PC-3 (cell line): ENCODE measurements around the gene SLC6A3. TPM values are rescaled to one million over a fixed set of nuclear protein-coding genes. Genes with fewer than 3 reads are reported as not detected.

Source experiments
- ATAC-seq: fragments of 200-7000 bp; cut with Tn5 transposase; 2 replicates; pipeline ENCODE4 v1.9.1; 2020; ENCODE audit warnings: mild to moderate bottlenecking, moderate library complexity
- BruUV-seq: library from RNA; stranded (reverse); fragments of 400-500 nt; replicated peaks from 2 replicates; lab custom pipeline; 2021; lab: Mats Ljungman, UMichigan
- CTCF ChIA-PET: fragments of 300-600 bp; sonication (Branson Sonifier 250); formaldehyde crosslinking; loops from one replicate; lab custom pipeline; 2022; ENCODE audit warnings: antibody characterized with exemption; lab: Charles Lee
- POLR2A ChIA-PET: fragments of 300-600 bp; sonication (Branson Sonifier 250); formaldehyde crosslinking; loops from one replicate; lab custom pipeline; 2022; ENCODE audit warnings: antibody characterized with exemption; ENCODE audit not compliant: unreplicated experiment; lab: Charles Lee
- DNase-seq: peaks from one replicate; pipeline ENCODE4 v3.0.0-alpha.2; 2015
- H2AFZ ChIP-seq: fragments of 300-600 bp; sonication (generic); 2 replicates; pipeline ENCODE4 v1.6.0; 2016; ENCODE audit warnings: antibody characterized with exemption, low read length
- H3F3A ChIP-seq: fragments of 300-600 bp; sonication (generic); one replicate; pipeline ENCODE4 v1.6.0; 2017; ENCODE audit warnings: antibody characterized with exemption, low read length, control low read depth, mild to moderate bottlenecking; ENCODE audit not compliant: unreplicated experiment
- H3K27ac ChIP-seq: fragments of 300-600 bp; sonication (generic); 2 replicates; pipeline ENCODE4 v1.5.1; 2016; ENCODE audit warnings: mild to moderate bottlenecking, low read length
- H3K27me3 ChIP-seq: fragments of 300-600 bp; sonication (generic); 2 replicates; pipeline ENCODE4 v1.6.1; 2016; ENCODE audit warnings: low read length, mixed read lengths
- H3K36me3 ChIP-seq: fragments of 300-600 bp; sonication (generic); 2 replicates; pipeline ENCODE4 v1.6.1; 2016; ENCODE audit warnings: low read depth, mixed run types, low read length, mixed read lengths
- H3K4me1 ChIP-seq: fragments of 300-600 bp; sonication (generic); 2 replicates; pipeline ENCODE4 v1.5.1; 2016; ENCODE audit warnings: low read length; ENCODE audit not compliant: insufficient read depth
- H3K4me2 ChIP-seq: fragments of 300-600 bp; sonication (generic); 2 replicates; pipeline ENCODE4 v1.6.0; 2016; ENCODE audit warnings: low read length
- H3K4me3 ChIP-seq: fragments of 300-600 bp; sonication (generic); 2 replicates; pipeline ENCODE4 v1.5.1; 2016; ENCODE audit warnings: mild to moderate bottlenecking, low read length, mixed read lengths
- H3K79me2 ChIP-seq: fragments of 300-600 bp; sonication (generic); 2 replicates; pipeline ENCODE4 v1.6.1; 2017; ENCODE audit warnings: low read length, mixed read lengths
- H3K9ac ChIP-seq: fragments of 300-600 bp; sonication (generic); 2 replicates; pipeline ENCODE4 v1.6.0; 2016; ENCODE audit warnings: mild to moderate bottlenecking, low read length
- H3K9me2 ChIP-seq: fragments of 300-600 bp; sonication (generic); replicated peaks from 2 replicates; pipeline ENCODE4 v1.6.1; 2016; ENCODE audit warnings: mixed run types, low read length, mixed read lengths
- H3K9me3 ChIP-seq: fragments of 300-600 bp; sonication (generic); 2 replicates; pipeline ENCODE4 v1.6.1; 2016; ENCODE audit warnings: low read length, mixed read lengths
- H4K20me1 ChIP-seq: fragments of 300-600 bp; sonication (generic); 2 replicates; pipeline ENCODE4 v1.6.1; 2016; ENCODE audit warnings: low read length, mixed read lengths
- EZH2 ChIP-seq: fragments of 300-600 bp; sonication (generic); IDR thresholded peaks from one replicate; pipeline ENCODE4 v1.6.1; 2017; ENCODE audit warnings: antibody characterized with exemption, mild to moderate bottlenecking, low read length; ENCODE audit not compliant: unreplicated experiment
- EZH2phosphoT487 ChIP-seq: fragments of 300-600 bp; sonication (generic); IDR thresholded peaks from 2 replicates; pipeline ENCODE4 v1.6.1; 2018; ENCODE audit warnings: mild to moderate bottlenecking, antibody characterized with exemption, low read length, borderline replicate concordance
- intact Hi-C: fragments of 100-400 bp; cut with micrococcal nuclease; formaldehyde crosslinking; loops from 2 replicates; pipeline ENCODE4 v1.9.0; 2023
- total RNA-seq: library from RNA; depleted of rRNA; stranded (reverse); fragments of >200 nt; gene quantifications from 2 replicates; pipeline ENCODE4 v1.2.3, GENCODE V29; 2014
- TF ChIP-seq, protein P1 (sequence below): fragments of 300-600 bp; sonication (generic); conservative IDR thresholded peaks from 2 replicates; pipeline ENCODE4 v1.5.1; 2017; ENCODE audit warnings: antibody characterized with exemption, low read depth, mild to moderate bottlenecking, low read length

Gene SLC6A3
- total RNA-seq, 1 experiment from 2014 or later, result not detected

DNA sequence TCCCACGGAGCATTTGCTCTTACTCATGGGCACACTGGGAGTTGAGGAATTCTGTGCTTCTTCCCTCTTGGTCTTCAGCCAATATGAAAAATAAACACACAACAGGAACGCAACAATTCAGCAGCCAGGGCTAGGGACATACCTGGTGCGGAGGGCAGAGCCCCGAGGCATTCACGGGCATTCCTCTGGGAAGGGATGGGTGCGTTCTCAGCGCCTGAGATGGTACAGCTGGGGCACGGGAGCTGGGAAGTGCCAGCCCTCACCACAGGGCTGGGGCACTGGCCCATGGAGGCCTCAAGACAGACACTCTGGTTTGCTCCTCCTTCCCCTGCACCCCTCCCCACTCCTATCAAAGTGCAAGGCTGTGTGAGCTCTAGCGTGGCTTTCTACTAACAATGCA lies 2.1 kb downstream of the SLC6A3 start:
- Histone ChIP-seq H3K4me2 (no peak overlapping the region), H3K4me3 (no peak overlapping the region), H3F3A (no peaks in the 10 kb centered on the region), H3K4me1 (no peaks in the 10 kb centered on the region), H3K27ac (no peak overlapping the region), H3K9ac (no peak overlapping the region), H3K27me3 (peaks cover 22% of the 10 kb centered on the region; the same call in 1 of the 2 replicates), H4K20me1 (no peaks in the 10 kb centered on the region), H3K9me3 (no peaks in the 10 kb centered on the region), H3K36me3 (no peaks in the 10 kb centered on the region), H3K9me2 (no peaks in the 10 kb centered on the region), H3K79me2 (no peaks in the 10 kb centered on the region), H2AFZ (no peak overlapping the region)
- ChIA-PET CTCF (no interaction called here), POLR2A (no interaction called here)
- ATAC-seq (peak; percentile 33), DNase-seq (peak; percentile 27)
- intact Hi-C loops, result no loop called here
- TF ChIP-seq EZH2phosphoT487 (no peak), EZH2 (no peak)
- TF ChIP-seq, protein P1, sequence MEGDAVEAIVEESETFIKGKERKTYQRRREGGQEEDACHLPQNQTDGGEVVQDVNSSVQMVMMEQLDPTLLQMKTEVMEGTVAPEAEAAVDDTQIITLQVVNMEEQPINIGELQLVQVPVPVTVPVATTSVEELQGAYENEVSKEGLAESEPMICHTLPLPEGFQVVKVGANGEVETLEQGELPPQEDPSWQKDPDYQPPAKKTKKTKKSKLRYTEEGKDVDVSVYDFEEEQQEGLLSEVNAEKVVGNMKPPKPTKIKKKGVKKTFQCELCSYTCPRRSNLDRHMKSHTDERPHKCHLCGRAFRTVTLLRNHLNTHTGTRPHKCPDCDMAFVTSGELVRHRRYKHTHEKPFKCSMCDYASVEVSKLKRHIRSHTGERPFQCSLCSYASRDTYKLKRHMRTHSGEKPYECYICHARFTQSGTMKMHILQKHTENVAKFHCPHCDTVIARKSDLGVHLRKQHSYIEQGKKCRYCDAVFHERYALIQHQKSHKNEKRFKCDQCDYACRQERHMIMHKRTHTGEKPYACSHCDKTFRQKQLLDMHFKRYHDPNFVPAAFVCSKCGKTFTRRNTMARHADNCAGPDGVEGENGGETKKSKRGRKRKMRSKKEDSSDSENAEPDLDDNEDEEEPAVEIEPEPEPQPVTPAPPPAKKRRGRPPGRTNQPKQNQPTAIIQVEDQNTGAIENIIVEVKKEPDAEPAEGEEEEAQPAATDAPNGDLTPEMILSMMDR, result no peak
- BruUV-seq, result no TSS peak

DNA sequence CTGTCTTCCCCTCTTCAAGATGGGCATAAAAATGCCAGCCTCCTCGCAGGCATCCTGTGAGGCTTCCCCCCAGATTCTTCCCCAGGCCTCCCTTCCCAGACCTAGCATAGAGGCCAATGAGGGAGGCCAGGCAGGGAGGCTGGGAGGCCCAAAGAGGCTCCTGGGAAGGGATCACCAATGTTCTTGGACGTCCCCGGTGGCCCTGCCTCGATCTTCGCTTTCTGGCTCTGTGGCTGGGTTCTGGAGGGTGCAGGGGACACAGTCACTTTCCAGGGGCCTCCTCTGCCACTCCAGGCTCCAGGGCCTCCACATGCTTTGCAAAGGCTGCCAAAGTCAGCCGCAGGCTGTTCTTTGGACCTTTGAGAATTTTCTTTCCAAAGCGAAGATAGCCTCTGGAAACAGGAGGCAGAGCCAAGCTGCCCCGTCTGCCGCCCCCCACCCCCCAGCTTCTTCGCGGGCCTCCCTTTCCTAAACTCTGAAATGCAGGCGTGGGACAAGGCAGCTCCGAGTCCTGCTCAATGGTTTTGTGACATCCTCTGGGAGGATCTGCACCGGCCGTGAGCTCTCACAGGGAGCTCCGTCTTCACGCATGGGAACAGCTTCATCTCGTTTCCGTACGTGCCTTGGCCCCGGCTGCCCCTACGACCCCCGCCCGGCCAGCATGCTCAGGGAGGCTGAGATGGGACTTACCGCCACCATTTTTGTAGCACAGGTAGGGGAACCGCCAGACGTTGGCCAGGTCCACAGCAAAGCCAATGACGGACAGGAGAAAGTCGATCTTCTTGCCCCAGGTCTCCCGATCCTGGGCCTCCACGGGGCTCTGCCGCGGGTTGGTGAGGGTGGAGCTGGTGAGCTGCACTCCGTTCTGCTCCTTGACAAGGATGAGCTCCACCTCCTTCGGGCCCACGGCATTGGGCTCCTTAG lies 2.8 kb downstream of the SLC6A3 start:
- ATAC-seq (no peak), DNase-seq (no peak)
- no peak overlapping the region for H3K4me2 ChIP-seq
- H3K27me3 ChIP-seq, result peaks cover 22% of the 10 kb centered on the region; the same call in 1 of the 2 replicates
- no peaks in the 10 kb centered on the region for H3K79me2 ChIP-seq
- H3K9me2 ChIP-seq, result no peaks in the 10 kb centered on the region
- H3K9ac ChIP-seq, result no peak overlapping the region
- BruUV-seq, result no TSS peak
- POLR2A ChIA-PET, result no interaction called here
- TF ChIP-seq EZH2phosphoT487 (no peak), EZH2 (no peak)
- TF ChIP-seq, protein P1, result no peak
- H3K36me3 ChIP-seq, result no peaks in the 10 kb centered on the region
- intact Hi-C loops, result no loop called here
- no peaks in the 10 kb centered on the region for H4K20me1 ChIP-seq
- H3K27ac ChIP-seq, result no peak overlapping the region
- H3F3A ChIP-seq, result no peaks in the 10 kb centered on the region
- H3K9me3 ChIP-seq, result no peaks in the 10 kb centered on the region
- CTCF ChIA-PET, result no interaction called here
- no peak overlapping the region for H3K4me3 ChIP-seq
- peaks cover 2% of the 10 kb centered on the region; the same call in 1 of the 2 replicates for H3K4me1 ChIP-seq
- no peak overlapping the region for H2AFZ ChIP-seq
